Gastroesophageal sphincter (tissue), 3 donors: ENCODE results near the gene SMCO3.

ENCODE experiments used
- POLR2A ChIP-seq, 2 donors: fragments of 450-650 bp; IDR thresholded peaks; one replicate each; pipeline ENCODE4 v1.6.1; 2017; ENCODE audit warnings: antibody characterized with exemption in 2 of 2, mild to moderate bottlenecking in 2 of 2, moderate library complexity in 1 of 2
- POLR2AphosphoS5 ChIP-seq: sonication (generic); formaldehyde crosslinking; IDR thresholded peaks from one replicate; pipeline ENCODE4 v1.6.1; 2017; ENCODE audit warnings: antibody characterized with exemption
- TF ChIP-seq, protein P1 (sequence below), 4 experiments: fragments of 200-600 bp in 2 of 4; fragments of 450-650 bp in 2 of 4; sonication (generic) in 1 of 4; IDR thresholded peaks; one replicate each; pipeline ENCODE4 v1.5.1; 2017 to 2019; ENCODE audit warnings: antibody characterized with exemption in 4 of 4, mild to moderate bottlenecking in 2 of 4, moderate library complexity in 2 of 4

DNA sequence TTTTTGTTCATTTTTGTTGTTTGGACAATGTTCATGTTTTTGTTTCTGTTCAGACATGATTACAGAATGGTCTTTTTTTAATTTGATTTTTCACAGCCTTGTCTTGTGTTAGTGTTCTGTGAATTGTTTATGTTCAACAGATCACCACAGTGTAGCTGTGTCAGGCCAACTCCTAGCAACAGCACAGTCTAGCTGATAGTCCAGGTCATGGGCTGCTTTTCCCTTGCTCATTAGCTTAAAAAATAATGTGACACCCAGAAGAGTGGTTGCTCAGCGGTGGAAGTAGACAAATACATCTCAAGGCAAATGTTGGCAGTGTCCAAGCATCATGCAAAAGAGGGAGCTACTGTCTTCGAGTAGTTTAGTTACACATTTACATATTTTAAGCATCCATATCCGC, 33.1 kb downstream of the SMCO3 start:
- TF ChIP-seq, protein P1, sequence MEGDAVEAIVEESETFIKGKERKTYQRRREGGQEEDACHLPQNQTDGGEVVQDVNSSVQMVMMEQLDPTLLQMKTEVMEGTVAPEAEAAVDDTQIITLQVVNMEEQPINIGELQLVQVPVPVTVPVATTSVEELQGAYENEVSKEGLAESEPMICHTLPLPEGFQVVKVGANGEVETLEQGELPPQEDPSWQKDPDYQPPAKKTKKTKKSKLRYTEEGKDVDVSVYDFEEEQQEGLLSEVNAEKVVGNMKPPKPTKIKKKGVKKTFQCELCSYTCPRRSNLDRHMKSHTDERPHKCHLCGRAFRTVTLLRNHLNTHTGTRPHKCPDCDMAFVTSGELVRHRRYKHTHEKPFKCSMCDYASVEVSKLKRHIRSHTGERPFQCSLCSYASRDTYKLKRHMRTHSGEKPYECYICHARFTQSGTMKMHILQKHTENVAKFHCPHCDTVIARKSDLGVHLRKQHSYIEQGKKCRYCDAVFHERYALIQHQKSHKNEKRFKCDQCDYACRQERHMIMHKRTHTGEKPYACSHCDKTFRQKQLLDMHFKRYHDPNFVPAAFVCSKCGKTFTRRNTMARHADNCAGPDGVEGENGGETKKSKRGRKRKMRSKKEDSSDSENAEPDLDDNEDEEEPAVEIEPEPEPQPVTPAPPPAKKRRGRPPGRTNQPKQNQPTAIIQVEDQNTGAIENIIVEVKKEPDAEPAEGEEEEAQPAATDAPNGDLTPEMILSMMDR (IDR thresholded peaks at IDR 0.05): no peak
- TF ChIP-seq POLR2A (IDR thresholded peaks at IDR 0.05) (no peak), POLR2AphosphoS5 (no peak)
